CD1c-positive myeloid dendritic cell (primary cell): Measurements from ENCODE around the gene WDFY3.

Experiments
- DNase-seq: peaks from one replicate; pipeline ENCODE4 v3.0.0-alpha.2; 2016; ENCODE audit errors: extremely low spot score

WDFY3 gene

DNA sequence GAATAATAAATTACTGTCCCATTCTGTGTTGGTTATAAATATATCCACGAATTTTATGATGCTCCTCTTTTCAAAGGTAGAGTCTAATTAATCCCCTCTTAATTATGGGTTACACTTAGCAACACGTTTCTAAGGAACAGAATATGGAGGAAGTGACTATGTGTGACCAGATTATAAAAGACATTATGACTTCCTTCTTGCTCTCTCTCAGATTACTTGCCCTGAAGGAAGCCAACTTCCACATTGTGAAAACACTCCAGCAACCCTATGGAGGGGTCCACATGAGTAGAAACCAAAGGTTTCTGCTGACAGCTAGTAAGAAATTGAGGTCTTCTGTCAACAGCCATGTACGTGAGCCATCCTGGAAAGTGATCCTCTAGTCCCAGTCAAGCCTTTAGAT, 59.3 kb downstream of the WDFY3 start:
- DNase-seq: peak; percentile 38

DNA sequence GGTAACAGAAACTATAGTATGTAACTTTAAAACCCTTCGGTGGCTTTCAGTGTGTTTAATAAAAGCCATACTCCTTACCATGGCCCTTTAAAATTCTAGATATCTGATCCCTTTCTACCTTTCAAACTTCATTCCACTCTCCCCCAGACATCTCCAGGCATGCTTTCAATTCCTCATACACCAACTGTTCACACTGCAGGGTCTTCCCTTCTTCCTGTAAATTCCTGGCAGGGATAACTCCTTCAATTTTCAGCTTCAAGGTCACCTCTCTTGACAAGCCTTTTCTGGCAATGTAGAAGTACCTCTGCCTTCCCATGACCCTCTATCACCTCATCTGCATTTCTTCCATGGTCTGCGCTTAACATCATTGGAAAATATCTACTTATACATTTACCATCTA, 60.8 kb downstream of the WDFY3 start:
- DNase-seq: no peak

DNA sequence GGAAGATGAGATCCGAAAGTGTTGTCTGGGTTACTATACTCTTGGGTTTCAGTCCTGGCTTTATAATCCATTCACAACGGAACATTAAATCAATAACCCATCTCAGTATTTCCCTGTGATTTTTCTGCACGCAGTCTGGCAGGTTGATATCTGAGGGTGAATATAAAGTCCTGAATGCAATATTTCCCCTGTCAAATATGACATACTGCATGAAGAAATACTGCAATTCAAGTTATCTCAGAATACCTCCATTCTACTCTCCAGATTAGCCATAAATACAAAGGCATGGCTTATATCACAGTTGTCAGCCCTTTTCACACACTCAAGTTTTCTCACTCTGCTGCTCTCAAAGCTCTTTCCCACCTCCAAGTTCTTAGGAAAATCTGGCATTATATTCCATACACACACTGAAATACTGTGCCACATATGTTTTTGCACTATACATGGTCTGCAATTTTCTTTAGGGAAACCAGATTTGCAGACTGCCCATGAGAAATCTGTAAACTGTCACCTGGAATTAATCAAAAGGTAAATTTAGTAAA, 64.7 kb downstream of the WDFY3 start:
- DNase-seq: no peak

DNA sequence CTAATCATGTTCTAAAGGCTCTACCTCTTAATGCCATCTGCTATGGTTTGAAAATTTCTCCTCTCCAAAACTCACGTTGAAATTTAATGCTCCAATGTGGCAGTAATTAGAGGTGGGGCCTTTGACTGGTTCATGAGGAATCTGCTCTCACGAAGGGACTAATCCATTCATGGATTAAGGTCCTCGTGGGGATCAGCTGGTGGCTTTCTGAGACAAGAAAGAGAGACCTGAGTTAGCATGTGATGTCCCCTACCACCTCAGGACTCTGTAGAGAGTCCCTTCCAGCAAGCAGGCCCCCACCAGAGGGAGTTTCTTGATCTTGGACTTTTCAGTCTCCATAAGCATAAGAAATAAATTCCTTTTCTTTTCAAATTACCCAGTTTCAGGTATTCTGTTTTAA, 65.3 kb downstream of the WDFY3 start:
- no peak for DNase-seq

DNA sequence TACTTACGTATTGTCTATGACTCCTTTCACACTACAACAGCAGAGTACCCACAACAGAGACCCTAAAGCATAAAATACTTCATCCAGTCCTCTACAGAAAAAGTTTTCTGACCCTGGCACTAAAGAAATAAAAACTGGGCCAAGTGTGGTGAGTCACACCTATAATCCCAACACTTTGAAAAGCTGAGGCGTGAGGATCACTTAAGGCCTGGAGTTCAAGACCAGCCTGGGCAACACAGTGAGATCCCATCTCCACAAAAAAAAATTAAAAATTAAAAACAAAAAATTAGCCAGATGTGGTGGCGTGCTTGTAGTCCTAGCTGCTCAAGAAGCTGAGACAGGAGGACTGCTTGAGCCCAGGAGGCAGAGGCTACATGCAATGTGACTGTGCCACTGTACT, 66.9 kb downstream of the WDFY3 start:
- no peak for DNase-seq

DNA sequence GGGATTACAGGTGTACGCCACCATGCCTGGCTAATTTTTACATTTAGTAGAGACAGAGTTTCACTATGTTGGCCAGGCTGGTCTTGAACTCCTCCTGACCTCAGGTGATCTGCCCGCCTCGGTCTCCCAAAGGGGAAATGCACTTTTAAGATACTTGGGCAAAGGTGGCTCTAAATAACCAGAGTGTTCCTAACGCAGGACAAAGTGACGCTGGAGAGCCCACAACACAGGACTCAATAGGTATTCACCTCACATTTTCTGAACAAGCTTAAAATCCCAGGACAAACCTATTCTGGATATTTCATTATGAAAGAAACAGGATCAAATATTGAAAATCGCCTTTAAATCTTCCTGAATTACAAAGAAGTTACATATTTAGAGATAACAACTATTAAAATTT, 69.0 kb downstream of the WDFY3 start:
- no peak for DNase-seq

DNA sequence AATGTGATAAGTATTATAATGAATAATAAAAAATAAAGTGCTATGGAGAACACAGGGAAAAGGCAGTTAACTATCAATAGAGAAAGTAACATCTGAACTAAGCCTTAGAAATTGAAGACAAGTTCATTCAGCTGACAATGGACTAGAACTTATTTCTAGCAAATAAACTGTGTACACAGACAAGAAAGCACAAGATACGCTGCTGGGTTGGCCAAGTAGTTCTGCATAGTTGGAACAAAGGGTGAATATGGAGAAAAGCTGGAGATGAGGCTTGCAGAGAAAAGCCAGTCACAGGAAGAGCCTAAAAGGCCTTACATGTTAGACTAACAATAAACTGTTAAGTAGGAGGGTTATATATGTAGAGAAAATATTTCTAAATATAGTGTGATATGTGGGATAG, 71.2 kb downstream of the WDFY3 start:
- no peak for DNase-seq

DNA sequence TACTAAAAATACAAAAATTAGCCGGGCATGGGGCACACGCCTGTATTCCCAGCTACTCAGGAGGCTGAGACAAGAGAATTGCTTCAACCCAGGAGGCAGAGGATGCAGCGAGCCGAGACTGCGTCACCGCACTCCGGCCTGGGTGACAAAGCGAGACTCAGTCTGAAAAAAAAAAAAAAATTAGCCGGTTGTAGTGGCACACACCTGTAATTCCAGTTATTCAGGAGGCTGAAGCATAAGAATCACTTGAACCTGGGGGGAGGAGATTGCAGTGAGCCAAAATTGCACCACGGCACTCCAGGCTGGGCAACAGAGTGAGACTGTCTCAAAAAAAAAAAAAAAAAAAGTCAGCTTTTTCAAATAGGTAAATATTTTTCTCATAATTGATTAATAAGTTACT, 71.9 kb downstream of the WDFY3 start:
- no peak for DNase-seq

DNA sequence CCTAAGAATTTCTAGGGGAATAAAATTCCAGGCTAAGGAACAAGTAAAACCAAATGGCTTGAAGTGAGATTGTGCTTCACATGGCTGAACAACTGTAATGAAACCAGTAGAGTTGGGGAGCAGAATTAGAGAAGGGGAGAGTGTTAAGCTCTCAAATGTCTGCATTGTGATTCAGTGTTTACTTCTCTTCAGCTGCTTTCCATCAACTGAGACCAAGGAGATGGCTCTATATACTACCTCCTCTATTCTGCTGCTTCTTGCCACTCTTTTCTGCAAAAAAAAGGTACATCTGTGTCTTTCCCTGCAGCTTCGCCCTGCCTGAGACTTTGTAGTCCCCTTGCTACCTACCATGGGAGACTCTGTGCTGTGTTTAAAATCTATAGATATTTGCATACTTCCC, 73.5 kb downstream of the WDFY3 start:
- no peak for DNase-seq

DNA sequence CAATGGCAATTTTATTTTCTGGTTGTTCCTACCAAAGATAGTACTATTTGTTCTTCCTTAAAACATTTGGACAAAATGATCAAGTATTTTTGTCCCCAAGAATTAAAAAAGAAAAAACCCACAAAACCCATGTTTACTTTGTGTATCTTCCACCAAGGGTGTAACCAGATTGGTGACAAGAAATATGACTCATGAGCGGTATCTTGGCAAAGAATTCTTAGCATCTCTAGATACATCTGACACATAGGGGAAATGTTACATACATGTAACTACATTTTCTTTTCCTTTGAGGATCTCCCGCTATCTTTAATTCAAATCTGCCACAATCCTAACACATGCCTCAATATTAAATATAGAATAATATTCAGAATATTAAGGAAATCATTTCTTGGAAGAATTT, 78.7 kb downstream of the WDFY3 start:
- no peak for DNase-seq

DNA sequence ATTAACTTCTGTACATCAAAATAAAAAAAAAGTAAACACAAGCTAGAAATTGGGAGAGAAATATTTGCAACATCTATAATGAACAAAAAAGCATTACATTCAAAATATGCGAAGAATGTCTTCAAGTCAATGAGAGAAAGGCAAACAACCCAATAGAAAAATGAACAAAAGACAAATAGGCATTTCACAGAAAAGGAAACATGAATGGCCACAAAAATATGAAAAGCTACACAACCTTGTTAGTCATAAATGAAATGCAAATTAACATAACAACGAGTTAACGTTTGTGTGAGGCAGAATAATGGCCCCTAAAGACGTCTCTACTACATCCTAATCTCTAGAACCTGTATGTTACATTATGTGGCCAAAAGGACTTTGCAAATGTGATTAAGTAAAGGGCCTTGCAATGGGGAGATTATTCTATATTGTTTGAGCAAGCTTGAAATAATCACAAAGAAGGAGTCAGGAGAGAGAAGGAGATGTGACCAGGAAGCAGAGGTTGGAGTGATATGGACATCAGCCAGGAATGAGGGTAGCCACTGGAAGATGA, 86.8 kb downstream of the WDFY3 start:
- no peak for DNase-seq

DNA sequence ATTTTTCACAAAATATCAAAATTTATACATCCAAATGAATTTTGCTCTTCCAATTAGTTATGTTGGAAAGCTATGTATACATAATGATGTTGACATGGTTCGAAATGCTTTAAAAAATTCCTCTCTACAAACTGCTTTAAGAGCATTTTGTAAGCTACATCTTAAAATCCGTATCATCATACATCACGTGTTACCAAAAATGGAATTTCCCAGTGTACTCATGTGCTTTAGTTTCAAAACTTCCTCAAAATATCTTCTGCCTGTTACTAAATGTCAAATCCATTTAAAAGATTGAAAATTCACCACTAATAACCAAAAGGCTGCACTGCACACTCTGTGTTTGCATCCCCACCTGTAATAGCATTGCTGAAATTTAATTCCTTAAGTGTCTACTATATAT, 87.9 kb downstream of the WDFY3 start:
- DNase-seq: peak; percentile 70

DNA sequence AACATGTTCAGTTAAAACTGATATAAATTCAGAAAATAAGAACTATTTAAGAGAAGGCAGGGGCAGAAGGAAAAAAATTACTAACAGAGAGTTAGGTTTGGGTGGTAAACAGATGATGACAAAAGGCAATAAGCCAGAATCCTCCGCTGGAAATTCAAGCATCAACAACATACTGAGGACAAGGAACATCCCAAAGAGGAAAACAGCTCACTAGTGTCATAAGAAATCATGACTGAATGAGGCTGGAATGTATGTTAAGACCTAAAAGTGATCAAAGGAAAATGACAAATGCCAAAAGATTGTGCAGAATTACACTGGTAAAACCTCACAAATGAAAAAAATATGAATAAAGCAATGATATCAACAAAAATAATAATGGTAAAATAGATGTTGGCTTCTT, 88.4 kb downstream of the WDFY3 start:
- no peak for DNase-seq

DNA sequence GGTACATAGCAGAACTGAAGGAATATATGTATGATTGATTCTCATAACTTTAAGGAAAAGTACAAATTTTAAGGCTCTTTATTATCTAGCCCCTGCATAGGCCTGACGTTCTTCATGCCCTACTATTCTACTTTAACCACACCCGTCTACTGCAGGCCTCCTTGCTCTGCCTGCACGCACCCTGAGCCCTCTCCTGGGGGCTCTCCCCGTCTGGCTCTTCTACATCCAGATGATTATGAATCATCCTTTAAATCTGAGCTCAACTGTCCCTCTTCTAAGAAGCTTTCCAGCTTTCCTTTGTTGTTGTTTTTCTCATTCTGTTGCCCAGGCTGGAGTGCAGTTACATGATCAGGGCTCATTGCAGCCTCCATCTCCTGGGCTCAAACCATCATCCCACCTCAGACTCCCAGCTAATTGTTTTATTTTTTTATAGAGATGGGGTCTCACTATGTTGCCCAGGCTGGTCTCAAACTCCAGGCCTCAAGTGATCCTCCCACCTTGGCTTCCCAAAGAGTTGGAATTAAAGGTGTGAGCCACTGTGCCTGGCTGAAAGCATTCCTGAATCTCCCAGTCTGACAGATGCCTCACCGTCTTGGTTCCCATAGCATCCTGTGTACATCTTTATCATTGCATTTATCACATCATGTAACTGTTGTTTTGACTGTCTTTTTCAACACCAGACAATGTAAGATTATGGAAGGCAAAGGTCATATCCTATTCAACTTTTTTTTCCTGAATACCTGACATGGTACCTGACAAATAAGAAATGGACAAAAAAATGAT, 89.2 kb downstream of the WDFY3 start:
- no peak for DNase-seq

DNA sequence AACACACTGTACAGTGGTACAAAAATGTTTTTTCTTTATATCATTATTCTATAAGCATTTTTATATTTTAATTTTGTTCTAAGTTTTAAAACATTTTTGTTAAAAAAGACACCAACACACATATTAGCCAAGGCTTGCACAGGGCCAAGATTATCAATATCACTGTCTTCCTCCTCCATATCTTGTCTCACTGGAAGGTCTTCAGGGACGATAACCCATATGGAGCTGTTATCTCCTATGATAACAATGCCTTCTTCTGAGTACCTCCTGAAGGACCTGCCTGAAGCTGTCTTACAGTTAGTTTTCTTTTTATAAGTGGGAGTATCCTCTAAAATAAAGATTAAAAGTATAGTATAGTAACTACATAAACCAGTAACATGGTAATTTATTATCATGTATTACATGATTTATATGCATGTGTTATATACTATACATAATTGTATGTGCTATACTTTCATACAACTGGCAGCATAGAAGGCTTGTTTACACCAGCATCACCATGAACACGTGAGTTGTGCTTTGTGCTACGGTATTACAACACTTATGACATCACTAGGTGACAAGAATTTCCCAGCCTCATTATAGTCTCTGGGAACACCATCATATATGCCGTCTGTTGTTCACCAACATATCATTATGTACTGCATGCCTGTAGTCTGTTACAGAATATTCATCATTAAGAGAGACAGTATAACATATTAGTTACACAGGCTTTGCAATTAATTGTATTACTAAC, 90.7 kb downstream of the WDFY3 start:
- no peak for DNase-seq

DNA sequence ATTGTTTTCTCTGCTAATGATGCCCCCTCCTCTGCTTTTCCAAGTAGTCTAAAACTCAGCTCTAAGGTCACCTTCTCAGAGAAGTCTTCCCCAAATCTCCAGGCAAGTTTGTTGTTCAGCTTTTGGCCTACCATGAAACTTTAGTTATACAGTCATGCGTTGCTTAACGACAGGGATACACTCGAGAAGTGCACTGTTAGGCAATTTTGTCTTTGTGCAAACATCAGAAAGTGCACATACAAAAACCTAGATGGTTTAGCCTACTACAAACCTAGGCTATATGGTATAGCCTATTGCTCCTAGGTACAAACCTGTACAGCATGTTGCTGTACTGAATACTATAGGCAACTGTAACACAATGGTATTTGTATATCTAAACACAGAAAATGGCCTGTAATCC, 91.9 kb downstream of the WDFY3 start:
- DNase-seq: no peak

DNA sequence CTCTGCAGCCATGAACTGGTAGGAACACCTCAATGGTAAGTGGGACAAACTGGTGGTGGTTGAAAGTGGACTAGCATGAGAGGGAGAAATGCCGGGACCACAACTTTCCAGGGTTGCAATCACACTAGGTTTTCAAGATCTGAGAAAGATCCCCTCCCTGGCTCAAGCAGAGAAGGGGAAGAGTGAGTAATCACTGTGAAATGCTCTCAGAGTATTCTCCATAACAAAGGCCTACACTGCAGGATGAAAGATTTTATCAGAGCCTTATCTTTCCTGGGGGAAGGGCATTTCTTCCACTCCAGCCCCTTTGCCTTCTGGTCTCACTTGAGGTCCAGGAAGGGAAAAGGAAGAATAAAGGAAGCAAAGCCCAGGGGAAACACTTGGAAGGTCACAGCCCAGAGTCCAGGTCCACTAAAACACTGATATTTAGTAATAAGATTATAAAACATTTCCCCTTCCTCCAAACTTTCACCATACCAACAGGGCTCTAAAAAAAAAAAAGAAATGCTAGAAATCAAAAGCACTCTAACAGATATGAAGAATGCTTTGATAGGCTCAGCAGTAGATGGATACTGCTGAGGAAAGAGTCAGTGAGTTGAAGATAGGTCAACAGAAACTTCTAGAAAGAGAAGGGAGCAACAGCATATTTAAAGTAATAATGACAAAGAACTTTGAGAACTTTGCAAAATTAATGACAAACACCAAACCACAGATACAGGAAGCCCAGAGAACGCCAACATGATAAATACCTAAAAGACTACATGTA, 95.9 kb downstream of the WDFY3 start:
- no peak for DNase-seq

DNA sequence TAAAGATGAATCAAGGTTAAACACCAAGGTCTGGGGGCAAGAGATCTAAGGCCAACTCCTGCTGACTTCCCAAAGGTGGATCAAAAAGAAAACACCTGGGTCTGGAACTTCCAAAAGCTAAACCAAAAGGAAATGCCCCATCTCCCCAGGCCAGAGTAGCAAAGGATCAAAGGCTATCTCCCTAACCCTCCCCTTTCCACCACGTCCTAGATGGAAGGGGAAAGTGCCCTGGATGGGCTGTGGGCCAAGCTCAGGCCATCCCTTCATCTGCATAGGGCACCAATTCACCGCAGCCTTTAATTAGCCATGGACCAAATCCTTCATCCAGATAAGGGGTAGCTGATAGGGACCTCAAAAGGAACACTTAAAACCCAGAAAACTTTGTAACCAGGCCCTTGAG, 100.2 kb downstream of the WDFY3 start:
- no peak for DNase-seq

DNA sequence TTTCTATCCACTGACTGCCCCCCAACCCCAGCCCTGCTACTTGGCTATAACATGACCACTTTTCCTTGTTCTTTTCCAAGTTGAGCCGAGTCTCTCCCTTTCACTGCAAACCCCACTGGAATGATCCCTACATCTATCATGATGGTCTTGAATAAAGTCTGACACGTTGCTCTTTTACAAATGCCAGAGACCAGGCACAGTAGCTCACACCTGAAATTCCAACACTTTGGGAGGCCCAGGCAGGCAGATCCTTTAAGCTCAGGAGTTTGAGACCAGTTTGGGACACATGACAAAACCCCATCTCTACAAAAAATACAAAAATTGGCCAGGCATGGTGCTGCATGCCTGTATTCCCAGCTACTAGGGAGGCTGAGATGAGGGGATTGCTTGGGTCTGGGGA, 100.9 kb downstream of the WDFY3 start:
- DNase-seq: no peak

DNA sequence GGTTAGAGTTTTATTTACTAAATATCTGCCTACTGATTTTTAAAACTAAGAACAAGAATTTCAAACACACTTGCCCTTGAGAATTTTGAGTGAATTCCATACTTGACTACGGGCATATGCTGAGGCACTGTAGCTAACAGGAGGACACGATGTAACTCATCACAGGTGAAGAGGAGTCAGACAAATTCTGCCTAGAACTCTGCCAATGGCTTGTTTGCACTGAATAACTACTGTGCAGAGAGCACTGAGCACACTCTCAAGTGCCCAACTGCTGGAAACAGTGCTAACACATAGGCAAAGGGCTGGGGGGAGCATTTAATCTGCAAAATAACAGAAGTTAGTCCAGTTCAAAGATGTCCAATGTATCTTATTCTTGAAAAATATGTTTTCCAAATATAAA, 104.4 kb downstream of the WDFY3 start:
- no peak for DNase-seq

DNA sequence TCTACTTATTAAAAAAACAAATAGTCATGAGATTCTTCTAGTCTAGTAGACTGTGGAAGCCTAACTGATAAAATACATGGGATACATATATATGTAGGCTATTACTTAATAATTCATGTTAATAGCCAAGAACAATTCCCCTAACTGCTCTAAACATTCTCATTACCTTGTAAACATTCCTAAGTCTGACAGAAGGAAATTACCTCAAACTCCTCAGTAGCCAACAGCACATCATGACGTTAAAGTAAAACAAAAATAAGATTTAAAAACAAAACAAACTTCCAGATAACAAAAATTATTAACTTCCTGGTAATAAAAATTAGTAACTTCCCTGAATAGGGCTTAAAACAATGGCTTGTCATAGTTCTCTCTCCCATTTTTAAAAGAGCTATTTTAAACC, 109.2 kb downstream of the WDFY3 start:
- no peak for DNase-seq

DNA sequence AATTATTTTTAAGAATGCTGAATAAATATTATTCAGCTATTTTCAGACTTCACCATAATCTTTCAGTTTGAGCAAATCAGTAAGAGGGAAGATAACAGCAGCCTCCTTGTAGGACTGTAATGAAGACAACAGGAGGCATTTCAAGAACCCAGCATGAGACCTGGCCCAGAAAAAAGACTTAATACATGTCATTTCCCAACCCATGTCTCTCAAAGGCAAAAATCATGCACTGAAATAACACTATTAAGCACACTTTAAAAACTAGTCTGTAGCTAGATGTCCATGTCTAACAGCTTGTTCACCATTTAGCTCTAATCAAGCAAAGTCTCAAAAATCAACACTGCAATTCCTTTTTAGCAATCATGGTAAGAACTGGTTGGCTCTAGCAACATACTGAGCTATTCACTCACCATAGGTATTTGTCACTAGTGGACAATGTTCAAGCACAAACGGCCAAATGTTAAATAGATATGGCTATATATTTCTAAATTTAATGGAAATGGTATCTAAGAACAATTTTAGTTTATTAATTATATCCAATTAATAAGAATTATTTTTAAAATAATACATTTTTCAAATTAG, 109.9 kb downstream of the WDFY3 start:
- no peak for DNase-seq
